HG02973 (cell line): ENCODE data around the gene PM20D1.
"Not testable (repeated sequence)": the region's sequence is repeated elsewhere in the genome, so short reads cannot be mapped to it uniquely, and the experiment has no call there.

ENCODE experiments used
- ATAC-seq: cut with Tn5 transposase; IDR thresholded peaks from one replicate; pipeline ENCODE4 v1.9.1; 2021; ENCODE audit warnings: moderate library complexity; ENCODE audit not compliant: unreplicated experiment

The PM20D1 gene

GRCh38 chr1:205842229-205842628 lies 7.7 kb downstream of the PM20D1 start:
- ATAC-seq: no peak

- ATAC-seq: no peak
These were observed 9.6 kb downstream of the PM20D1 start for GRCh38 chr1:205840146-205840923.

- no peak for ATAC-seq
These were observed 12.5 kb downstream of the PM20D1 start for GRCh38 chr1:205837382-205837970.

- no peak for ATAC-seq
These were observed 15.2 kb downstream of the PM20D1 start for GRCh38 chr1:205834751-205835150.

GRCh38 chr1:205832326-205832751 lies 17.6 kb downstream of the PM20D1 start:
- ATAC-seq: no peak

- no peak for ATAC-seq
These were observed 22.3 kb downstream of the PM20D1 start for GRCh38 chr1:205827623-205828022.

GRCh38 chr1:205826995-205827394 lies 22.9 kb downstream of the PM20D1 start:
- ATAC-seq: no peak

GRCh38 chr1:205826016-205826806 lies 23.7 kb downstream of the PM20D1 start:
- no peak for ATAC-seq

GRCh38 chr1:205824180-205824579 lies 25.8 kb downstream of the PM20D1 start:
- ATAC-seq: no peak

- not testable (repeated sequence) for ATAC-seq
These were observed 26.7 kb downstream of the PM20D1 start for GRCh38 chr1:205823260-205823659.

- no peak for ATAC-seq
These were observed 27.5 kb downstream of the PM20D1 start for GRCh38 chr1:205822397-205822796.

- no peak for ATAC-seq
These were observed 31.9 kb downstream of the PM20D1 start for GRCh38 chr1:205817988-205818387.

GRCh38 chr1:205817364-205817763 lies 32.6 kb downstream of the PM20D1 start:
- ATAC-seq: no peak

GRCh38 chr1:205813755-205814058 lies 36.2 kb downstream of the PM20D1 start:
- ATAC-seq: no peak

- peak; percentile 63 for ATAC-seq
These were observed 36.8 kb downstream of the PM20D1 start, which contains the start of gene SLC41A1 for GRCh38 chr1:205812878-205813754. Gene SLC41A1, minus strand, starts transcription at chr1:205813198. Its CDS starts 2,757 bp downstream, at chr1:205810441.

GRCh38 chr1:205812271-205812877 lies 37.6 kb downstream of the PM20D1 start:
- no peak for ATAC-seq

- no peak for ATAC-seq
These were observed 38.3 kb downstream of the PM20D1 start for GRCh38 chr1:205811660-205812059.

- no peak for ATAC-seq
These were observed 39.3 kb downstream of the PM20D1 start for GRCh38 chr1:205810448-205811157.

- no peak for ATAC-seq
These were observed 40.0 kb downstream of the PM20D1 start for GRCh38 chr1:205809942-205810345.

- no peak for ATAC-seq
These were observed 40.5 kb downstream of the PM20D1 start for GRCh38 chr1:205809469-205809868.
